Activated CD8-positive, alpha-beta memory T cell treated with anti-CD3 and anti-CD28 coated beads, Interleukin-2, amount 50 U/mL, for 24 hours (primary cell): ENCODE measurements around the gene DNM1L.
"Not testable (repeated sequence)": the region's sequence is repeated elsewhere in the genome, so short reads cannot be mapped to it uniquely, and the experiment has no call there.

Experiments
- DNase-seq: peaks from one replicate; pipeline ENCODE4 v3.0.0-alpha.2; 2020; ENCODE audit errors: extremely low read depth

The DNM1L gene

GRCh38 chr12:32697445-32697844, 18.3 kb downstream of the DNM1L start:
- DNase-seq, result no peak

GRCh38 chr12:32698285-32698684, 19.2 kb downstream of the DNM1L start:
- no peak for DNase-seq

GRCh38 chr12:32699437-32699836, 20.3 kb downstream of the DNM1L start:
- not testable (repeated sequence) for DNase-seq

- DNase-seq, result no peak
Observed at GRCh38 chr12:32702473-32702872, 23.4 kb downstream of the DNM1L start.

- no peak for DNase-seq
Observed at GRCh38 chr12:32702946-32703345, 23.8 kb downstream of the DNM1L start.

GRCh38 chr12:32705783-32706182, 26.7 kb downstream of the DNM1L start:
- DNase-seq, result no peak

- DNase-seq, result no peak
Observed at GRCh38 chr12:32706335-32707024, 27.4 kb downstream of the DNM1L start.

- DNase-seq, result no peak
Observed at GRCh38 chr12:32708926-32709325, 29.8 kb downstream of the DNM1L start.

GRCh38 chr12:32714772-32715171, 35.7 kb downstream of the DNM1L start:
- DNase-seq, result no peak

GRCh38 chr12:32718926-32719325, 39.8 kb downstream of the DNM1L start:
- DNase-seq, result no peak

GRCh38 chr12:32725308-32725707, 46.2 kb downstream of the DNM1L start:
- not testable (repeated sequence) for DNase-seq

- DNase-seq, result no peak
Observed at GRCh38 chr12:32726286-32726685, 47.2 kb downstream of the DNM1L start.

GRCh38 chr12:32727237-32727636, 48.1 kb downstream of the DNM1L start:
- DNase-seq, result no peak

- DNase-seq, result no peak
Observed at GRCh38 chr12:32734952-32735351, 55.9 kb downstream of the DNM1L start.

- DNase-seq, result no peak
Observed at GRCh38 chr12:32736445-32736844, 57.3 kb downstream of the DNM1L start.

GRCh38 chr12:32737715-32738114, 58.6 kb downstream of the DNM1L start:
- no peak for DNase-seq

- no peak for DNase-seq
Observed at GRCh38 chr12:32739279-32739678, 60.2 kb downstream of the DNM1L start.

GRCh38 chr12:32742133-32742532, 63.0 kb downstream of the DNM1L start:
- DNase-seq, result no peak

GRCh38 chr12:32743264-32743663, 64.2 kb downstream of the DNM1L start:
- no peak for DNase-seq

GRCh38 chr12:32753605-32754004, 74.5 kb downstream of the DNM1L start:
- DNase-seq, result no peak

- no peak for DNase-seq
Observed at GRCh38 chr12:32754111-32754510, 75.0 kb downstream of the DNM1L start.

GRCh38 chr12:32755051-32755653, 76.1 kb downstream of the DNM1L start:
- peak; percentile 32 for DNase-seq

GRCh38 chr12:32755654-32756475, 76.8 kb downstream of the DNM1L start, which contains the start of gene YARS2:
Gene YARS2 (minus strand): TSS chr12:32755897. CDS start chr12:32755874, 23 bp downstream.
- peak; percentile 83 for DNase-seq
